Mucosa of descending colon (tissue), 3 donors: ENCODE data around the gene TMEM121. TPM values are rescaled to one million over a fixed set of nuclear protein-coding genes. Genes with fewer than 3 reads are reported as not detected.
A peak's percentile ranks its signal among the peaks of the same experiment; 100 is the strongest.

Experiments used
- ATAC-seq: fragments of 200-7000 bp; cut with Tn5 transposase; one replicate; pipeline ENCODE4 v1.9.1; 2020; ENCODE audit warnings: mild to moderate bottlenecking, moderate library complexity
- DNase-seq, 3 donors: peaks; one replicate each; pipeline ENCODE4 v3.0.0-alpha.2; 2020
- H3K36me3 ChIP-seq: fragments of 200-600 bp; one replicate; pipeline ENCODE4 v1.8.0; 2021; ENCODE audit warnings: low read depth, mild to moderate bottlenecking
- H3K4me1 ChIP-seq: fragments of 200-600 bp; one replicate; pipeline ENCODE4 v1.8.0; 2021; ENCODE audit warnings: low read depth, mild to moderate bottlenecking
- H3K4me3 ChIP-seq: fragments of 200-600 bp; one replicate; pipeline ENCODE4 v1.8.0; 2021; ENCODE audit warnings: mild to moderate bottlenecking
- H3K9me3 ChIP-seq: fragments of 200-600 bp; one replicate; pipeline ENCODE4 v1.8.0; 2021; ENCODE audit warnings: mild to moderate bottlenecking
- CTCF ChIP-seq: fragments of 200-600 bp; IDR thresholded peaks from one replicate; pipeline ENCODE4 v1.8.0; 2022; ENCODE audit warnings: antibody characterized with exemption, mild to moderate bottlenecking
- intact Hi-C, 2 donors: fragments of 100-400 bp; cut with DNase I in 1 of 2; cut with micrococcal nuclease in 1 of 2; formaldehyde crosslinking; loops; one replicate each; pipeline versions ENCODE4 v1.11.0 to v1.11.1; 2022; cut with DNase I, micrococcal nuclease
- long read RNA-seq, 2 donors: library from polyadenylated mRNA; unstranded; transcript quantifications; one replicate each; pipeline ENCODE4 v2.0.0, GENCODE V29; 2019 to 2021
- total RNA-seq, 3 donors: library from RNA; stranded (reverse); fragmentation: NEBNext Ultra II Directional in 2 of 3; extraction: Animal tissue kit (Norgen Biotek cat#: 25700) in 2 of 3; gene quantifications; one replicate each; pipeline versions ENCODE4 v1.2.1 to v1.2.4, GENCODE V29; 2021 to 2023
- donor health status: DM: no; HTN: no; CAD: no; lungs with moderate emphysema.
- donor health status: DM: no; HTN: no; CAD: no.
- donor health status: DM: no; HTN: yes; CAD: no.

The TMEM121 gene
- 1 to 10 TPM in 2 of 3 donors, under 1 TPM in 1; 0.38 to 4.0 (median 1.0) TPM for total RNA-seq
- long read RNA-seq, donor 1, transcript TMEM121-201 (2 exons, 1,532 nt) = major isoform, 11 of 12 reads
- long read RNA-seq, donor 1, partial matches to known transcripts = 0 of 12 reads
- long read RNA-seq, donor 1, other reads (novel, unspliced or antisense) = 1 of 12 reads
- long read RNA-seq, donor 2 = 0 reads

DNA sequence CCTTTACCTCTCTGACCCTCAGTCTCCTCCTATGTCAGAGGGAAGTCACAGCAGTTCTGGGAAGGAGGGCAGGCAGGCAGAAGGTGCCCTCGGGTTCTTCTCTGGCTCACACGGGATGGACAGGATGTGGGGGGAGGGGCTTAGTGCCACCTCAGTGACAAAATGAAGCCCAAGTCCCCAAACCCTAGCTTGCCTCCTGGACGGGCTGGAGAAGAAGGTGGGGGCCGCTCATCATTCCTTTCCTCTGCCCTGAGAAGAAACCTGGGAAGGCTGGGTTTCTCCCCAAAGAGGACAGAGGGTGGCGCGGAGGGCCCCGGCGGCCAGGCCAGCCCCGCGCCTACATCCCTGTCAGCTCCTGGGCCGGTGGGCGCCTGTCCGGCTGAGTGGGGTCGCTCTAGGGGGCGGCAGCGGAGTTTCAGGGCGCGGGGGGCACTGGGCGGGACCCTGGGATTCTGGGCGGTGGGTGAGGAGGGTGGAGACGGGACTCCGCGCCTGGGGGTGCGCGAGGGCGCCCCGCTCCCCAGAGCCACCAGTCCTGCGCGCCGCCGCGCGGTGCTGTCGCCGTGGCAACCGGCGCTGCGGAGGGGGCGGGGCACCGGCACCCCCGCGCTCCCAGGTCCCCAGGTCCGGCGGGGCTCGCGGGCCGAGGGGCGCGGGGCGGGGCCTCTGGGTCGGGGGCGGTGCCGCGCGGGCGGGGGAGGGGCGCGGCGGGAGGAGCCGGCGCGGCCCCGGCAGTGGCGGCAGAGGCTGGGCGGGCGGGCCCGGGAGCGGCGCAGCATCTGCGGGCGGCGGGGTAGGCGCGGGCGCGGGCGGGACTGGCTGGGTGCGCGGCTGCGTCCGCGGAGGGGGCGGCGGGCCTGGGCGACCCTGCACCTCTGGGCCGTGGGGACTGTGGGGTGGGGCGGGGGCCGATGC lies at the start of gene TMEM121:
Gene TMEM121 (plus strand): TSS at position 723 of the 915 bp plus-strand sequence. CDS start 2,252 bp downstream, outside the sequence.
- Histone ChIP-seq H3K4me3 (no peak within 1 kb of the TSS), H3K36me3 (no peaks in the 10 kb centered on the region), H3K4me1 (peaks cover 29% of the 10 kb centered on the region), H3K9me3 (no peaks in the 10 kb centered on the region)
- DNase-seq = peak in 2 of 3 donors; percentile 44 to 52
- ATAC-seq = no peak
- intact Hi-C loops = loop anchor here in 1 of 2 donors (10.0 kb wide), 1 partner anchor 81 kb away; no protein-coding TSS in a partner anchor
- no peak for TF ChIP-seq CTCF

DNA sequence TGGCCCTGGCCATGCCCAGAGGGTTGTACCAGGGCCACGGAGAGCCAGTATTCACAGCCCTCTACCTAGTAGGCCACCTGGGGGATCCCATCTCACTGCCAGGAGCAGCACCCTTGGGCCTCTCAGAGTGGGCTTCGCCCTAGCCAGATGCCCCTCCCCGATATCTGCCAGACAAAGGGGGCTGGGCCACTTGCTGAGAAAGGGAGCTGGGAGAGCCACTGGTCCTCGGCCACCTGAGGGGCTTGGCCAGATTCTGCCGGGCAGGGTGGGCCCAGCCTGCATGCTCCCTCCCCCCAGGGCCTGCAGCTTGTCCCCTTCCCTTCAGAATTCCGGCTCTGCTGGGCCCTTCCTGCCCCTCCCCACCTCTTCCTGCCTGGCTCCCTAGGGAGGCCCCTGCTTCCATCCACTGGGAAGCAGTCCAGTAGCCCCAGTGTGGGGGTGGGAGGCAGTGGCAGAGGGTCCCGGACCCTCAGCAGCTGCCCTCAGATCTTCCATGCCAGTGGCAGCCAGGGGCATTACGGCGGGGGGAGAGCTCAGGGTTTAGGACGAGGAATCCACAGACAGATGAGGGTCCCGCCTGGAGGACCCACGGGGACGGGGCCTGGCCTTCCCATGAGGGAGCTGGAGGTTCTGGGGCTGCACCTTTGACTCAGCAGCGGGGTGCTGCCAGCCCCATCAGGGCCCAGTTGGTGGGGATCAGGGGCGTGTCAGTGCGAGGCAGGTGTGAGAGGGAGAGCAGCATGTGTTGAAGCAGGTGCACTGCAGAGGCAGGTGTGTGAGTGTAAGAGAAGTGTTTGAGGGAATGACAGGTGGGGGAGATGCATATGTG lies 49.3 kb upstream of the TMEM121 start:
- TF ChIP-seq CTCF = no peak
- ATAC-seq = no peak
- Histone ChIP-seq H3K4me1 (peaks cover 49% of the 10 kb centered on the region), H3K4me3 (no peak overlapping the region), H3K36me3 (no peaks in the 10 kb centered on the region), H3K9me3 (no peaks in the 10 kb centered on the region)
- intact Hi-C loops = no loop called here
- no peak for DNase-seq

- intact Hi-C loops = no loop called here
- peaks cover 57% of the 10 kb centered on the region for H3K4me1 ChIP-seq
- TF ChIP-seq CTCF = no peak
- H3K4me3 ChIP-seq = no peak overlapping the region
- ATAC-seq = no peak
- H3K36me3 ChIP-seq = no peaks in the 10 kb centered on the region
- peak; percentile 25 to 79 (median 52) for DNase-seq
- no peaks in the 10 kb centered on the region for H3K9me3 ChIP-seq
Observed at GRCh38 chr14:105477660-105478397, 48.6 kb upstream of the TMEM121 start.

DNA sequence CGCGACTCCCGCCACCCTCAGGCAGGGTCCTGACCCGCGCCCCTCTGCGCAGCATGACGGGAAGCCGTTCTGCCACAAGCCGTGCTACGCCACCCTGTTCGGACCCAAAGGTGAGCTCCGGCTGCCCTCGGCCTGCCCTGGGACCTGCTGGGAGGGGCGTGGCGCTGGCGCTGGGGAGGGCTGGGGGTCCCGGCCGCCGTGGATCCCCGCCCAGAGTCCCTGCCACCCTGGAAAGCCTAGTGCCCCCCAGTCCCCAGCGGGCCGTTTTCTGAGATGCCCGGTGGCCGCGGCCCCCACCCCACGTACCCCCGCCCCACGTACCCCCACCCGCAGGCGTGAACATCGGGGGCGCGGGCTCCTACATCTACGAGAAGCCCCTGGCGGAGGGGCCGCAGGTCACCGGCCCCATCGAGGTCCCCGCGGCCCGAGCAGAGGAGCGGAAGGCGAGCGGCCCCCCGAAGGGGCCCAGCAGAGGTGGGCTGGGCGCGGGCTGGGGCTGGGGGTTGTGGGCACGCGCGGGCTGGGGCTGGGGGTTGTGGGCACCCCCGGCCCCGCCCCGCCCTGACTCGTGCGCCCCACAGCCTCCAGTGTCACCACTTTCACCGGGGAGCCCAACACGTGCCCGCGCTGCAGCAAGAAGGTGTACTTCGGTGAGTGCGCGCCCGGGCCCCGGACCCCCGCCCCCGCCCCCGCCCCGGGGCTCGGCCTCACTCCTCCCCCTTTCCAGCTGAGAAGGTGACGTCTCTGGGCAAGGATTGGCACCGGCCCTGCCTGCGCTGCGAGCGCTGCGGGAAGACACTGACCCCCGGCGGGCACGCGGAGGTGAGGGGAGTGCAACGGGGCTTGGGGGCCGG lies 47.8 kb upstream of the TMEM121 start:
- H3K9me3 ChIP-seq = no peaks in the 10 kb centered on the region
- H3K4me1 ChIP-seq = peaks cover 60% of the 10 kb centered on the region
- intact Hi-C loops = no loop called here
- H3K36me3 ChIP-seq = no peaks in the 10 kb centered on the region
- DNase-seq (no peak), ATAC-seq (no peak)
- TF ChIP-seq CTCF = no peak
- H3K4me3 ChIP-seq = no peak overlapping the region
